GM19438 (cell line): ENCODE measurements around the gene DLGAP4.

Source experiments
- ATAC-seq: cut with Tn5 transposase; IDR thresholded peaks from one replicate; pipeline ENCODE4 v1.9.1; 2021; ENCODE audit warnings: low read depth; ENCODE audit not compliant: unreplicated experiment

The DLGAP4 gene

DNA sequence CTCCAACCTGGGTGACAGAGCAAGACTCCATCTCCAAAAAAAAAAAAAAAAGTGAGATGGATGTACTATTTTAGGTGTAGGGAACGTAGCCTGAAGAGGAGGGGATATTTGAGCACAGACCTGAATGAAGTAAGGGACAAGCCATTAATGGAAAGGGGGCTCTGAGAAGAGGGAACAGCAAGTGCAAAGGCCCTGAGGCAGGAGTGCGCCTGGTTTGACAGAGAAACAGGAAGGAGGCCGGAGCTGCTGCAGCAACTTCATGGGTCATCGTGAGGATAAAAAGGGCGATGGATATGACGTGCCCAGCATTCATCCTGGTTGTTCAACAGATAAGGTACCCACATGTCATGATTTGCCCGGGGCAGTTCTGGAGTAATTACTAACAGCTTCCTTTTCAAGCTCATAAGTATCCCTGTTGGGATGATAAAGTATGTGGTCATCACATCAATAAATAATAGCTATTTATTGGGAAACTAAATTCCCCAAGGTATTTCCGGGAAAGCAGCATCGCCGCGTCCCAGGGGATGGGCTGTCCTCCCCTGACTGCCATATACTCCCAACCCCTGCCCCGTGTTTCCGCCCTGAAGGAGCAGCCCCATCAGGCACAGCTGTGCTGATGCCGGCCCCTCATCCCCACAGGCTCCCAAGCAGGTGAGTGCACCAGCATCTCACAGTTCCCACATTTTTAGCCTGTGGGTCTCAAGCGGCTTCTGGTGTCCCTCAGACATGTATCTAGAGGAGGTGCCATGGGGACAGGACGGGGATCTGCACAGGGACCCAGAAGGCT lies 43.4 kb downstream of the DLGAP4 start:
- ATAC-seq = no peak

DNA sequence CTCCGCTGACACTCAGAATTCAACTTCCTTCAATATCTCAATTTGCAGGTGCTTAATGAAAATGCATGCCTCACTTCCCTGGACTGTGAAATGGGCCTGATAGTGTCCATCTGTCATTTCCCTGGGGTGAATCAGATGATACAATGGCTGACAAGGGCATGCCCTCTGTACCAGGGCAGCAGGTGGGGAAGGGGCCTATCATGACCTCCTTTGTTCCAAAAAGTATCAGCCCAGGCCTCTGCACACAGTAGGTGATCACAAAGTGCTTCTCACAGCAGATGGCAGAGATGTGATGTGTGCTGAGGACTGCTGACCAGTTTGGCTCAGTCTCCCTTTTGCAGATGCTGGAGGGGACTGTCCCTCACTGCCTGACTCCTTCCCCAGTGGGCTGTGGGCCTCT lies 44.3 kb downstream of the DLGAP4 start:
- no peak for ATAC-seq

DNA sequence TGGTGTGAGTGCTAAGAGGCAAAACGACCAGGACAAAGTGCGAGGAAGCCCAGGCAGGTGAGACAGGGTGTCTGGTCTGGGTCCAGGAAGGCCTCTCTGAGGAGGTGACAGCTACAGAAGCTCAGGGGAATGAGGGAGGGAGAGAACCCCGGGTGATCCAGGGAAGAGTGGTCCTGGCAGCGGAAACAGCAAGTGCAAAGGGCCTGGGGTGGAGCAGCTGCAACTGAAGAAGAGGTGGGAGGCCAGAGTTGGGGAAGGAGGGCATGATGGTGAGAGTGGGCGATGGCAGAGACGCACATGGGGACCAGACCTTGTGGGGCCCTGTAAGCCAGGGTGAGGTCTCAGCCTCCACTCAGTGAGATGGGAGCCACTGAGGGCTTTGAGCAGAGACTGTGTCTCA lies 45.8 kb downstream of the DLGAP4 start:
- no peak for ATAC-seq

DNA sequence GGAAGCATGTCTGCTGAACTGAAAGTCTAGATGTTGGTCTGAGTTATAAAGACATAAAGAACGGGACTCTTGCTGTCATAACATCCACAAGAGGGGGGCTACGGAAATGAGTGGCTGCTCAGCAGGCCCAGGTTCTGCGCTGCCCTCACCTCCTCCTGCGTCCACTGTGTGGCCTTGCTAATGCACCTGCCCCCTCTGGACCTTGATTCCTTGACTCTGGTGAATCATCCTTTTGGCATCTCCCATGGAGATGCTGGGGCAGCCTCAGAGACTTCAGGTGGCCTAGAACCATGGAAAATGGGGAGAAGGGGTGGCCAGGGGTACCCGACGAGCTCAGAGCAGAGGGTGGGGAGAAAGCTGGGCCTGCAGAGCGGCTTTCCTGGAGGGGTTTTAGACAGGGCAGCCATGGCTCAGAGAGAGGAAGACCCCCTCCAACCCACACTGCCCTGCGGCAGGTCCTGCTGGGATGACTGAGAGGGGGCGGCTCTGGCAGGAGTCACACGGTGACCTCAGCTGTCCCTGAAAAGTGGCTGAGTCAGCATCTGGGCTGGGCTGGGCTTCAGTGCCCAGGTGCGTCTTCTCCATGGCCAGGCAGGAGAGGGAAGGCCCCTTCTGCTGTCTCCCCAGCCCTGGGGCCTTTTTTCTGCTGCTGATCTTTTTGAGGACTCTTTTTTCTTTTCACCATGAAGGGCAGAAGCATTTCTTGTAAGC lies 46.9 kb downstream of the DLGAP4 start:
- no peak for ATAC-seq

DNA sequence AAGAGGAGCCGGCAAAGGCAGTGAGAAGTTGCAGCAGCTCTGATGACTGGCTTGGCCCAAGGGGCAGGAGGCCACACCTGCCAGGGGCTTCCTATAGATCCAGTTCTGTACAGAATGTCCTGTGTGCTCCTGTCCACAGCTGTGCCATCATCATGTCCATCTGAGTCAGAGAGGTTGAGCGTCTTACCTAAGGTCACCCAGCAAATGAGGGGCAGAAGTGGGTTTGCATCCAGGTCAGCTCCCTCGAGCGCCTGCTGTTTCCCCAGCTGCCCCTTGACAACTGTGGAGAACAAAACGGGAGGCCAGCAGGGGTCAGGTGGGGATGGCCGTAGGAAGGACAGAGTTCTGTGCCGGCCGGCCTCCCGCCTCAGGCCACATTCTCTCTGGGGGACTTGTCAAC lies 47.6 kb downstream of the DLGAP4 start:
- no peak for ATAC-seq

DNA sequence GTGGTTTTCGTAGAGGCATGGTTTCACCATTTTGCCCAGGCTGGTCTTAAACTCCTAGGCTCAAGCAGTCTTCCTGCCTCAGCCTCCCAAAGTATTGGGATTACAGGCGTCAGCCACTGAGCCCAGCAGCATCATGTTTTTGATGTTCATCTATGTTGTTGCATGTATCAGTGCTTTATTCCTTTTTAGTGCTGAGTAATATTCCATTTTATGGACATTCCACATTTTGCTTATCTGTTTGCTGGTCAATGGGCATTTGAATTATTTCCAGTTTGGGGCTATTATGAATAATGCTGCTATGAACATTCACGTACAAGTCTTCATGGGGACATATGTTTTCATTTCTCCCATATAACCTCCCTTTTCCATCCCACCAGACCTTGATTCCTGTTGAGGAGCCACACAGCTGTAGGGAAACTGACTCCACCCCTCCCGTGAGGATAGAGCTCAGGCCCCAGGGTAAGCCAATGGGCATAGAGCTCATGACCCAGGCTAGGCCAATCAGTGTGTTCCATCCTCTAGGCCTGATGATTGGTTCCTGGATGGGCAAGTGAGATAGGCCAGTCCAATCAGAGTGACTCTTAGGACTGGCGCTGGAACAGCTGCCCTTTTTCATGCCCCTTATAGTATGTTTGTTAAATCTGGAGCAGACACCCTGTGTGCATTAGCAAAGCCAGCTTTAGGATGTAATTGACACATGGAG lies 49.5 kb downstream of the DLGAP4 start:
- ATAC-seq = no peak

DNA sequence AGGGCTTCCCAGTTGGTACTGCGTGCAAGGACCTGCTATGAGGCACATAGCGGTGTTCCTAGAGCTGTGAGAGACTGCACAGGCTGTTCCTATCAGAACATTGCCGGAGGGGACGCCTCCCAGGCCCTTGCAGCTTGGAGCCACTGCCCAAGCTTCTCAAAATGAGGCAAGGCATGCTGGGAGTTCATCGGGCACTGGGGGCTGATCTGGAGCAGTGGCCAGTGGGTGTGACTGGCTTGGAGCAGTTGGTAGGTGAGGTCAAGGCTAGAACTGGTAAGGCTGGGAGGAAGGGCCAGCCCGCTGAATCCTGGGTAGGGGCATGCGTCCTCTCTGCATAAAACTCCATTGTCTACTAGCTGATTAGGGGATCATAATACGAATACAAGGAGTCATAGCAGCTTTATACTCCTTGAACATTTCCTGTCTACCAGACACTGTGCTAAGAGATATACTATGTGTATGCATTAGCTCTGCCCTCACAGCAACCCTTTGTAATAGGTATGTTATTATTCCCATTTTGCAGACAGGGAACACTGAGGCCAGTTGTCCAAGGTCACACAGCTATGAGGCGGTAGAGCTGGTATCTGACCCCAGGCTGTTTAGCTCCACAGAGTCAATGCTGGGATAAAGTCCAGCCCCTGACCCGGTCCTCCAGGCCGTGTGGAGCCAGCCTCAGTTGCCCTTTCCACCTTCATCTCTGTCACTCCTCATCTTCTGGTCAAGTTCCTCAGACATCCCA lies 53.7 kb downstream of the DLGAP4 start:
- ATAC-seq = no peak

DNA sequence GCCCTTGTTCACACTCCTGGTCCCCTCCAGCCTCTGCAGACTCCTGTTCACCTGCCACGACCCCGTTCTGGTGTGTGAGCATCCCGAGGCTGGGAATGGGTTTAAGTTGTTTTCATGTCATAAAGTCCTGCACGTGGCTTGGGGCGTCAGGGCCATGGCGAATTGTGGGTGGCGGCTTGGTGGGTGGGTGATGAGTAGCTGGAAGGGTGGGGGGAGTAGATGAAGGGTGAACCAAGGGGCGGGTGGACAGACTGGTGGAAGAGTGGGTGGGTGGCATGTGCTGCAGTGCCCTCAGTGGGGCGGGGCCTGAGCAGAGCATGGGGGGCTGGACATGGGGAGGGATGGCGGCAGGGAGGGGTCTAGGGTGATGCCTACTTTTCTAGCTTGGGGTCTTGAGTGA lies 54.3 kb downstream of the DLGAP4 start:
- no peak for ATAC-seq

DNA sequence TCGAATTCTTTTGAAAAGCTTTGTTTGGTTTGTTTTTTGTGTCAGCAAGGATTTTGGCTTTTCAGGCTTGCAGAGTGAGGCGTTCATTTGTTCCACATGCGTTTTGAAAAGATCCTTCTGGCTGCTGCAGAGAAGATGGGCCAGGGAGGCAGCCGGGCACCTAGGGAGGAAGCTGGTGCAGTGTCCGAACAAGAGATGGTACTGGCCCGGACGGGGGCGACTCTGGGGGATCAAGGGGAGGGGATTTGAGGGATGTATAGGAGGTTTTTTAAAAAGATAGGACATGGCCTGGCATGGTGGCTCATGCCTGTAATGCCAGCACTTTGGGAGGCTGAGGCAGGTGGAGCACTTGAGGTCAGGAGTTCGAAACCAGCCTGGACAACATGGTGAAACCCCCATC lies 55.3 kb downstream of the DLGAP4 start:
- no peak for ATAC-seq

DNA sequence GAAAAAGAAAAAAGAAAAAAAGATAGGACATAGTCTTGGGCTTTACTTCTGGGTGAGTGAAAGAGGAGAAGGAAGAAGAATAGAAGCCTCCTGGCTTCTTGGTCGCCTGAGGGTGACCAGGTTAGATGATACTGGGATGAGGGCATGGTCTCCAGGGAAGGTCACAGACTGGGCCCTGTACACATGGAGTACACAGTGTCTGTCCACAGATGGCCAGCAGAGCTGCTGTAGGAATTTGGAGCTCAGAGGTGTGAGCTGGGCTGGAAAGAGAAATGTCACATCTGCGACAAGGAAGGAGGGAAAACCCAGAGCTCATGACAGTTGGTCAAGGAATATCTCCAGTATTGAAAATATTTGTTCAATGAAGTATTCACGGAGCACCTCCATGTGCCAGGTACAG lies 56.1 kb downstream of the DLGAP4 start:
- no peak for ATAC-seq

DNA sequence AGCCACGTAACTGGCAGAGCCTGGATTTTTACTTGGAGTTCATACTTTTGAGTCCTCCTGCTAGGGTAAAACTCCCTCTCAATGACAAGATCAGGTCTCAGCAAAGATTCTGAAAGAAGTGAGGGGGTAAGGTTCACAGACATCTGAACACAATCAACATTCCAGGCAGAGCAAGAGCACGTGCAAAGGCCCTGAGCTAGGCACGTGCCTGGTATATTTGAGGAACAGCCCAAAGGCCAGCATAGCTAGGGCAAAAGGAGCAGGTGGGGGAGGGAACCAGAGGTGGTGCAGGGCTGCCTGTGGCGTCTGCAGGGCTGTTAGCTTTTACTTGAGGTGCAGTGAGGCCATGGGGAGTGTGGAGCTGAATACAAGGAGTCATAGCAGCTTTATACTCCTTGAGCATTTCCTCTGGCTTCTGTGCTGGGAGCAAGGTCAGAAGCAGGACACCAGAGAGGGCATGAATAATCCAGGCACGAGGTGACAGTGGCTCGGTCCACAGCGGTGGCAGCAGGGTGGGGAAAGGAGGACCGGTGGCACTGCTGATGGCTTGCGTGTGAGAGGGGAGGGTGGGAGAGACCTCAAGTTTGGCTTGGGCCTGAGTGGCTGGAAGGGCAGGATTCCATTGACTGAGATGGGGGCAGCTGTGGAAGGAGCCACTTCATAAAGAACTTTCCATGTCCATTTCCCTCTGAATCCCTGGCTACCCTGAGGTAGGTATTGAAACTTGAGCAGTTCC lies 57.0 kb downstream of the DLGAP4 start:
- no peak for ATAC-seq

DNA sequence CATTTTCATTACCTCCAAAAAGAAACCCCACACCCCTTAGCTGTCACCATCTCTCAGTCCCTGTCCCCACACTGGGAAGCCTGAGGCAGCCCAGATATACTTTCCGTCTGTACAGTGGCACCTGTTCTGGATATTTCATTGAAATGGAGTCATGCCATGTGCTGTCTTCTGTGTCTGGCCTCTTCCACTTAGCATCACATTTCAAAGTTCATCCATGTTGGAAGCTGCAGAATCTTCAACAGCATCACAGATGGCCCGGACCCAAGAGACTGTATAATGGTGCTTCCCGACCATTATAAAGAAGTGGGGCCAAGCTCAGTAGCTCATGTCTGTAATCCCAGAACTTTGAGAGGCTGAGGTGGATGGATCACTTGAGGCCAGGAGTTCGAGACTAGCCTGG lies 58.4 kb downstream of the DLGAP4 start:
- ATAC-seq = no peak

DNA sequence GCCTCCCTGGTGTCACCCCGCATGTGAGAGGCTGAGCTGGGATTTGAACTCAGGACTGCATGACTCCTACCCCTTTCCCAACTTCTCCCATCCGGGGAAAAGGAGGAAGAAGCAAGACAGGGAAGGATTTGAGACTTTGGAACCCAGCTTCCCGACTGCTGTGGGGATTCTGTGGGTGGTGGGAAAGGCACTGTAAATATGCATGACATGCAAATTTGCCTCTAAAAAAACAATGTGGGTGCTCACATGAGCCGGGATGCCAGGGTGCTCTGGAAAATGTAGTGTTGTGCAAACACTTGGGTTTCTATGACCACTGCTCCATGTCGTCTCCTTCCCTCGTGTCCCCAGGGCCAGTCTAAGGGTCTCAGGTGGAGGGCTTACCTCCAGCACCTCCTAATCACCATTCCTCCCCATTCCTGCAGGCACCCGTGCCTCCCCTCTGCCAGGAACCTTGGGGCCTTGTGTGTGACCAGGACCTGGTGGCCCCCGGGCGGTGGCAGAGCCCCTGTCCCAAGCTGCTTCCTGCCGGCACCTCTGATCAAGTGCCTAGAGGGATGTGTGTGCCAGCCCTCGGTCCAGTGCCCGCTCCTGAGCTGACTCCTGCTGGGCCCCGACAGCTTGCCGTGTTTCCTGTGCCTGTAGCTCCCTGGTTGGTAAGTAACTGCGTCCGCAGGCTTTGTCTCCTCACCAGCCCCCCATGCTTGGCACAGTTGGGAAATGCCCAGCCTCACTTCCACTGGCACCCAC lies 60.7 kb downstream of the DLGAP4 start:
- ATAC-seq = no peak

DNA sequence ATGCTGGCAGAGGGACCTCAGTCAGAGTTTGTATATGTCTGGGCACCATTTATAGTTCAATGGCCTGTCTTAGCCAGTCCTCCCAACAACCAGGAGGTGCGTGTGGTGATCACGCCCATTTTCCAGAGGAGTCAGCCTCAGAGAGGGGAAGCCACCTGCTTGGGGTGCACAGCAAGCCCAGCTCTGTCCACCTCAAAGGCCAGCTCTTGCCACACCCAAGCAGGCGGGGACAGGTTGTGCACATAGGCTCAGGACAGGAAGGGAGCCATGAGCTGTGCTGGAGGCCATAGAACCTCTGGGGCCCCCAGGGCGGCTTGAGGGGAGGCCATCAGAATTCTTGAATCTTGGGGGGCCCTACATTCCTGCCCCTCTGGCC lies 61.2 kb downstream of the DLGAP4 start:
- no peak for ATAC-seq

DNA sequence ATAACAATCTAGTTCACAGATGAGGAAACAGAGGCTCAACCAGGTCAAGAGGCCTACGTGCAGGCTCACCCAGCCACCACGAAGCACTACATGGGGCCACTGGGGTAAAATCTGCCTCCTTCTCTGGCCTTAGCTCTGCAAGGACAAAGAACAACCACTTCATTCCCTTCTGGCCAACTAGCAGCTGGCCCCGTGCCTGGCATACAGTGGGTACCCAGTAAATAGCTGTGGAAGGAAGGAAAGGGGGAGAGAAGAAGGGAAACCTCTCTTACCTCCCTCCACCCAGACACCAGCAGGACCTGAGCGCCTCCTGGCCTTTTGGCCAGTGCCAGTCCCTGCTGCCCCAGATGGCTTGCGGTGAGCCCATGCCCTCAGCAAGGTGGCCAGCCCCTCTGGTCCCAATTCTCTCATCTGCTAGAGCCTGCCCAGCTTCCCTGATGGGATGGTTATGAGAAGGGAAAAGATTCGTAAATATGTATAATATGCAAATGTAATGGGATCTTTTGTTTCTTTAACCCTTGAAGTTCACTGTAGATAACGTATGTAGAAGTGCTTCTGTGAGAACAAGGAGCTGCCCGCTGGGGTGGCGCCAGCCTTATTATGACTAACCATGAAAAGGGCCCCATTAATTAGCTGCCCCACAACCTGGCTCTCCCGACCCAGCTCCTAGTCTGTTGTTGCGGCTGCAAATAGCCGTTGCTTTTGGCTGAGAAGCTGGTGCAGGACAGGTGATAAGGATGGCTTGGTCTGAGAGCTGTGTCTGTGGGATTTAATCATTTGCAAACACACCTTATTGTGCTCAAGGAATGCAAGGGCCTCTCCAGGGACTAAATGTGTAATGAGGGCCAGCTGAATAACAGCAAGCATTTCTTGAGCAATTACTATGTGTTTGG lies 62.0 kb downstream of the DLGAP4 start:
- no peak for ATAC-seq

DNA sequence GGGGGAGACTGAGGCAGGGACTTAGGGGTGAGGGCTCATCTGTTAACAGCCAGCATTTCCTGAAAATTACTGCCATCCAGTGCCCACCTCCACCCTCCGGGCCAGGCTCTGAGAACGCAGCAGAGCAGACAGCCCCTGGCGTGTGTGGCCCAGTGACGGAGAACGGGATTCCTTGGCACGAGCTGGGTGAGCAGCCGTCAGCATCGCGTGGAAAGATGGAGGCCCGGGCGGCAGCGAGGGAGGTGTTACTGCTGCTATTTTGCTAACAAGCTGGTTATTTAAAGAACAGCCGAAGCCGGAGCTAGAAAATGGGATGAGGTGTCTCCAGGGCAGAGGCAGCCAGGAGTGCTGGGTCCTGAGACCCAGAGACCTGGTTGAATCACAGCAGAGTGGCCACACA lies 62.7 kb downstream of the DLGAP4 start:
- ATAC-seq = no peak

DNA sequence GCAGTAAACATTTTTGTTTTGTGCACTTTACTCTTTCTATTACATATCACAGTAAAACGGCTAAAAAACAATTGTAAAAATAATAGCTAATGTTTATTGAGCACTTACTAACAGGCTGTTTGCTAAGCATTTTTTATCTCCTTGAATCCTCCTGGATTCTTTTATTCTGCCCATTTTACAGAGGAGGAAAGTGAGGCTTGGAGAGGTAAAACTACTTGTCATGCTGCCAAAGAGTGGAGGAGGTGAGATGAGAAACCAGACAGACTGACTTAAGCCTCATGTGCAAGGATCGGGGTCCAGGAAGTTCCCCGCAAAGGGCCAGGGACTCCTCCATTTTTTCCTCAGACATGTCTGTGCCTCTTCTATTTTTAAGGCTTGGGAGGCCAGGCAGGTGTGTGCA lies 63.6 kb downstream of the DLGAP4 start:
- ATAC-seq = no peak

DNA sequence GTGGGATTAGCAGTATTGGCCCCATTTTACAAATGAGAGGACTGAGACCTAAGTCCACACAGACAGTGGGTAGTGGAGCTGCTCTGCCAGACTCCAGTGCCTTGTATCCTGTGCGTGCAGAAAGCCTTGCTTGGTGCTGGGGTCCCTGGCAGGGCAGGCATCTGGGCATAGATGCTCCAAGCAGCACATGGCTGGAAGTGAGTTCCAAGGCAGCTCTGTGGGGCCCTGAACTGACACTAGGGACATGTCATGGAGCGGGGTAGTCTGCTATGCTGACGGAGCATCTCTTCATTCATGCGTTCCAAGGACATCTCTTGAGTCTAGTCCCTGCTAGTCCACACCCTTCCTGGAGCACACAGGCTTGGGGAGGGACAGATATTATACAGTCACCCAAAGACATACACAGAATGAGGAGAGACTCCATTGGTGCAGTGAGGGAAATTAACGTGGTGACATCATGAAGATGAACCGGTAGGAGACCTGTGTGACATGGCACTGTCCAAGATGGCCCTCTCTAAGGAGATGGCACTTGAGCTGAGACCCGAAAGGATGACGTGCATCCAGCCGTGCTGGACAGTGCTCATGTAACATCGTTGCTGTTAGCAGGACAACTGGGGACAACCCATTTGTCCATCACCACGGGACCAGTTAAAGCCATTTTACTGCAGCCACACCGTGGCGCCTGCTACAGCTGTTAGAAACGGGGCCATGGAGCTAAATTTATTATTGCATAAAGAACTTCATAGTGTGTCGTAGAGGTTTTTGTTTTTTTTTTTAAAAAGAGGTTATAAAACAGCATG lies 65.1 kb downstream of the DLGAP4 start:
- ATAC-seq = no peak
